Neural cell (in vitro differentiated cells): ENCODE measurements around the gene PIK3R6.

Experiments used
- CTCF ChIP-seq: fragments of 450-650 bp; IDR thresholded peaks from 2 replicates; pipeline ENCODE4 v1.5.1; 2014; ENCODE audit warnings: antibody characterized with exemption, mild to moderate bottlenecking, moderate library complexity; ENCODE audit not compliant: poor library complexity, severe bottlenecking
- EP300 ChIP-seq: fragments of 450-650 bp; conservative IDR thresholded peaks from 2 replicates; pipeline ENCODE4 v1.6.1; 2014; ENCODE audit warnings: antibody characterized with exemption, mild to moderate bottlenecking, moderate library complexity; ENCODE audit not compliant: poor library complexity, severe bottlenecking
- POLR2AphosphoS5 ChIP-seq: IDR thresholded peaks from 2 replicates; pipeline ENCODE4 v1.6.1; 2012
- RAD21 ChIP-seq: fragments of 450-650 bp; conservative IDR thresholded peaks from 2 replicates; pipeline ENCODE4 v1.6.1; 2014; ENCODE audit warnings: antibody characterized with exemption, mild to moderate bottlenecking, moderate library complexity
- REST ChIP-seq: IDR thresholded peaks from 2 replicates; pipeline ENCODE4 v1.6.1; 2012; ENCODE audit warnings: borderline replicate concordance
- TAF1 ChIP-seq: IDR thresholded peaks from 2 replicates; pipeline ENCODE4 v1.6.1; 2012; ENCODE audit warnings: low read depth

GRCh38 chr17:8762012-8762411 lies 105.5 kb downstream of the PIK3R6 start:
- no peak for TF ChIP-seq CTCF
- no peak for TF ChIP-seq REST
- no peak for TF ChIP-seq RAD21
- no peak for TF ChIP-seq TAF1
- no peak for TF ChIP-seq EP300
- TF ChIP-seq POLR2AphosphoS5, result no peak
